Stimulated activated CD4-positive, alpha-beta T cell treated with anti-CD3 and anti-CD28 coated beads, Interleukin-4, amount 100 ng/mL, for 1 hour (primary cell): Measurements from ENCODE around the gene RHD.
"Not testable (repeated sequence)": the region's sequence is repeated elsewhere in the genome, so short reads cannot be mapped to it uniquely, and the experiment has no call there.

Experiments used
- DNase-seq: peaks from one replicate; pipeline ENCODE4 v3.0.0-alpha.2; 2020

Gene RHD

DNA sequence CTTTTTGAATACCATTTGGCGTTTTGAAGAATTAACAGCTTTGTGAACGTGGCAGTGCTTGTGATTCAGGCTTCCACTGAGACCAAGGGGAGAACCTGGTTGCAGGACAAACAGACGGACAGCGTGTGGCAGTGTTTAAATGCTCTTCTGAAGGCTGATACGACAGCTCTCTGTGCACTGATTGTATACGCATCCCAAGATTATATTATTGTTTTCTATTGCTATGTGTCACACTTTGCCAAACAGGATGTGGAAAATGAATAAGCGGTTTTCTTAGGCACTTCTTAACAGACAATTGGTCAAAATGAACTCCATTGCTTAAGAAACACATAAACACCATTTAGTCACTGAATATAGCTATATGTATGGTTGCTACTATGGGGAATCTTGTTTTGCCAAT lies 12.5 kb upstream of the RHD start:
- not testable (repeated sequence) for DNase-seq

DNA sequence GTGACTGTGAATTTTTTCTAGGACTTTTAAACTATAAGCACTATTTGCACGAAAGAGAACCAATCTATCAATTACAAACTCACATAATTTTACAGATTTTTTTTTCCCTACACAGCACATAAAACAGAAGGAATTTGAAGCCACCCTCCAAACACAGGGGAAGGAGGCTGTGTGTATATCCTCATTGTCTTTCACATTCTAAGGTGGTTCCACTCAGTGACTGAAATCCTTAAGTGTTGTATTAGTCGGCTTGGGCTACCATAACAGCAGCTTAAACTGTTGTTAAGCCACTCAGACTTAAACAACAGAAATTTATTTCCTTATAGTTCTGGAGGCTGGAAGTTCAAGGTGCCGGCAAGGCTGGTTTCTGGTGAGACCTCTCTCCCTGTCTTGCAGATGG lies 12.0 kb upstream of the RHD start:
- not testable (repeated sequence) for DNase-seq

DNA sequence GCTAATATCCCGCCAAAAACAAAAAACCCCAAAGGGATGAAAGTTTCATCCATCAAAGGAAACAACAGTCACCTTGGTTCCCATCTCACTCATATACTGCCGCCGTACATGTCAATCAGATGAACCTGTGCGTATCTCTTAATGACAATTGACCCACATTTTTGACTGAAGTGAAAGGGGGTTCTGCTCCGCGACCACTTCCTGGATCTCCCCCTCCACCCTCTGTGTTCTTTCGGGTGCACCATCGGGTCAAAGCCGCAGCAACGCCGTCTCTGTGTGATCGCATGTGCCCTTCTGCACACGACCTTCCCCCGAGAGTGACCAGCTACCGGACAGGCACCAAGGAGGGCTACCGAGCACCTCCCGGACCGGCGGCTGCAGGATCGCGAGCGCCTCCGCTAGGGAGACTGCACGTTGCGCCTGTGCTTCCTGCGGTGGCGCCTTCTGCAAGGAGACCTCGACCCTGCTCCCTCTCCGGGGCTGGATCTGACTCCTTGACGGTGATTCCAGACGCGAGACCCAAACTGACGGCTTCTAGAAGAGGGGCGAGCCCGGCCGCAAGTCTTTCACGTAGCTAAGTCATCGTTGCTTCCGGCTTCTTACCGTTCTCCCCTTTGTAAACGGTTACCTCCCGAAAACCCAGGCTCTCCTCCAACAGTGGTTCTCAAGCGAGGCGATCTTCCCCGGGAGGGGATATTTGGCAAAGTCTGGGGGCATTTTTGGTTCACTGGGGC lies 5.6 kb upstream of the RHD start:
- peak; percentile 13 for DNase-seq

DNA sequence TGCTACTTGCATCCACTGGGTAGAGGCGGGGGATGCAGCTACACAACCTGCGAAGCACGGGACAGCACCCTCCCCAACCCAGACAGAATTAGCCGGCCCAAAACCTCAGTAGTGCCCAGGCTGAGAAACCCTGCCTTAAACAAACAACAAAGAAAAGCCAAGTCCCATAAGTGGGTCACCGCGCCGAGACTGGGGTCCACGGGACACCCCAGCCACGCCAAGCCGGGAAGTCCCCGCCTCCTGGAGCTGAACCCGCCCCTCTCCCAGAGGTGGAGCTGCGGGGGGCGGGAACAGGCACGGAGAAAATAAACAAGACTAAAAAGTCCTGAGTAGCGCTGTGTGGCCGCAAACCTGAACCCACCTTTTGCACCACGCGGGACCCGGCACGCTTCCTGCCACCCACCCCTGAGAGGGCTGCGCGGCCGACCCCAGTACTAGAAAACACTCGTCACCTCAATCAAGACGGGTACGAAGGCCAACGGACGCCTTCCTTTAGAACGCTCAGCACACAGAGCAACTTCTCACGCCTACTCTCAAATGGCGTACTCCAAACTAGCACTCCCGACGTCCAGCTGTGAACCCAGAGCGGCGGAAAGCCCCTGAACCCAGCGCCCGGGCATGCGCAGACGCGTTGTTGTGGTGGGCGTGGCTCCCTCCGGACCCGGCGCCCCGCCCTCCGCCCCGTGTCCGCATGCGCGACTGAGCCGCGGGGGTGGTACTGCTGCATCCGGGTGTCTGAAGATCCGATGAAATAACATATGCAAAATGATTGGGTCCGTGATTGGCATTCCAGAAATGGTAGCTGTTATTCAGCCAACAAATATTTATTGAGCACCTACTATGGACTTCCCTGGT lies 4.8 kb upstream of the RHD start:
- DNase-seq: peak; percentile 92

DNA sequence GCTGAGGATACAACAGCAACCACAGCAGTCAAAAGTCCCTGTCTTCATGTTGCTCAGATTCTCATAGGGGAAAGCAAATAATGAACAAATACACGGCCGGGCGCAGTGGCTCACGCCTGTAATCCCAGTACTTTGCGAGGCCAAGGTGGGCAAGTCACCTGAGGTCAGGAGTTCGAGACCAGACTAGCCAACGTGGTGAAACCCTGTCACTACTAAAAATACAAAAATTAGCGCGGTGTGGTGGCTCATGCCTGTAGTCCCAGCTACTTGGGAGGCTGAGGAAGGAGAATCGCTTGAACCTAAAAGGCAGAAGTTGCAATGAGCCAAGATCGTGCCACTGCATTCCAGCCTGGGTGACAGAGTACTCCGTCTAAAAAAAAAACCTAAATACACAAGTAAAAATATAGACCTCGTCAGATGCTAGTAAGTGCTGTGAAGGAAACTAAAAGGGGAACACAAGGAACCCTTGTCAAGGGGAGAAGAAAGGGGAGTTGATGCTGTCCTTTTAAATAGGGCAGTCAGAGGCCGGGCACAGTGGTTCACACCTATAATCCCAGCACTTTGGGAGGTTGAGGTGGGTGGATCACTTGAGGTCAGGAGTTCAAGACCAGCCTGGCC lies 4.1 kb upstream of the RHD start:
- not testable (repeated sequence) for DNase-seq

DNA sequence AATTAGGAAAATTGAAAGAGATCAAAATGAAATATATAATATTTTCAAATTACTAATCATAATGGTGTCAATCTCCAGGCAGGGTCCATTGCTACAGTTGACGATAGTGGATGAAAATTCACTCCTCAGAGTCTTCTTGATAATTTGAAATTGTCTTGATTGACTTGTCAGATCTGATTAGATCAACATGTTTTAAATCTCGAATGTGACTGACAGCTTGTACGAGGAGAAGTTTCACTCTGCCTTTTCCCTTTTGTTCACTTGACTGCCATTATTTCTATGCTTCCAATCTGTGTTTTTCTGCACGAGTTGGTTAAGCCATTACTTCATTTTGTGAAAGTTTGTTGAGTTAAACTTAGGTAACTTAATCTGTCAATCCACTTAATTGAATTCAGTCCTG lies 3.3 kb downstream of the RHD start:
- not testable (repeated sequence) for DNase-seq

DNA sequence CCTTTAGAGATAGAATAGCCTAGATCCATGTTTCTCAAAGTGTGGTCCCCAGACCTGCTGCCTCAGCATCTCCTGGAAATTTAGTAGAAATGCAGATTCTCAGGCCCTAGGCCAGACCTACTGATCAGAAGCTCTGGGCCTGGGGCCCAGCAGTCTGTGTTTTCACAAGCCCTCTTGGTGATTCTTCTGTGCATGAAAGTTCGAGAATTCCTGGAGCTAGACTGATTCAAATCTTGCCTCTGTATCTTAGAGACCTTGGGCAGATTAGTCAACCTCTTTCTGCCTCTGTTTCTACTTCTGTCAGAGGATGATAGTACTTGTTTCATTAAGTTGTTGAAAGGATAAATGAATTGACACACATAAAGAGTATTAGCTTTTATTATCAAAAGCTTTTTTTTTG lies 5.0 kb downstream of the RHD start:
- DNase-seq: not testable (repeated sequence)

DNA sequence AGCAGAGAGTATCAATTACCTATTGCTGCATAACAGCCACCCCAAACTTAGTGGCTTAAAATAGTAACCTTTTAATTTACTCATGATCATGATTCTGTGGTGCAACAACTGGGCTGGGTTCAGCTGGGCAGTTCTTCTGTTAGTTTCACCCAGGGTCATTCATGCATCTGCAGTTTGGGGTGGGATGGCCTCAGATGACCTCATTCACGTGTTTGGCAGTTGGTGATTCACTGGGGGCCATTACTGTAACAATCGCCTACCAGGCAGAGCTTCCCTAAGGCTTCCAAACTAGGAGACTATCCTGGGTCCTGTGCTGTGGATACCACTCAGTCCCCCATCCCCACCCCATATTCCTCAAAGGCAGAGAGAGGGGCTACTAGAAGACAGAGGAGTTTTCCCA lies 6.0 kb downstream of the RHD start:
- not testable (repeated sequence) for DNase-seq

DNA sequence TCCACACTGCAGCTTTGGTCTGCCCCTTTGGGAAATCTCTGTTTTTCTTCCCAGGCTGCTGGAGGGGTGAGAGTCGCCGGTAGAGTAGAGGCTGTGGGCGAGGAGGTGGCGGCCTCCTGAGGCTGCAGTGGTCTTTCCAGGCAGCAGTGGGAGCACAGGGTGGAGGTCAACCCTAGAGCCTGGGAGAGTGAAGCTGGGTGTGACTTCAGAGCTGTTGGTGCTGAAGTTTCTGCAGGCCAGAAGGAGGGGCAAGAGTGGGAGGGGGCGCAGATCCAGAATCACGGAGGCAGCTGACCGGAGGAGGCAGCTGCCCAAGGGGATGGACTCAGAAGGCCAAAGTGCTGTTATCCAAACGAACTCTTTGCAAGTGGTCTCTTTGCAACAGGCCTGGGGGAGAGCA lies 6.5 kb downstream of the RHD start:
- DNase-seq: not testable (repeated sequence)

DNA sequence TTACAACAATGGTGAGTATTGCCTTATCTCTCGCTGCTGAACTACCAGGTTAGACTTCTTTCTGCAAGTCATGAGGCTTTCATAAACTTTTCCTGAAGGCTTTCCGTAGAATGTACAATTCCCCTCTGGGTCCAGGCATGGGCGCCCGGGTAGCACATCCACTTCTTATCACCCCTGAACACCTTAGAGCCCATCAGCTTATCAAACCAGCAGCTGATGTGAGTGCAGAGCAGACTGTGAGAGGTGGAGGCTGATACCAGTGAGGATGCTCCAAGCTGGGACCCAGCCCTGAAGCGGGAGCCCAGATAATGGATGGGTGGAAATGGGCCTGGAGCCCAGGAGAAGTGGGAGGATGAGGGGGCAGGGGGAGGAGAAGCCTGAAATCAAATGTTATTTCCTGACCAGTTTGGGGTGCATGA lies 7.4 kb downstream of the RHD start:
- not testable (repeated sequence) for DNase-seq

DNA sequence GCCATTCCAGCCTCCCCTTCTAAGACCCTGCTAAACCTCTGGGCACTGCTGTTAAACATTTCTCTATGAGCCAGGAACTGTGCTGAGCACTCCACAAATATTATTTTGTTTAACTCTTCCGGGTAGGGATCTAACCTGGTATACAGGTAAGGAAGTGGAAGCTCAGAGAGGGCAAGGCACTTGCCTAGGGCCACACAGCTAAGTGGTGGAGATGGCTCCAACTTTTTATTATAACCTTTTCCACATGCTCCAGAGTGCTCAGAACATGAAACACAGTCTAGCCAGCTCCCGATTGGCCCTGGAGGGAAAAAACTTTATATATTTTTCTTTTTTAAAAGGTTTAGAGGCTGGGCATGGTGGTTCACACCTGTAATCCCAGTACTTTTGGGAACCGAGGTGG lies 13.6 kb downstream of the RHD start:
- DNase-seq: not testable (repeated sequence)

DNA sequence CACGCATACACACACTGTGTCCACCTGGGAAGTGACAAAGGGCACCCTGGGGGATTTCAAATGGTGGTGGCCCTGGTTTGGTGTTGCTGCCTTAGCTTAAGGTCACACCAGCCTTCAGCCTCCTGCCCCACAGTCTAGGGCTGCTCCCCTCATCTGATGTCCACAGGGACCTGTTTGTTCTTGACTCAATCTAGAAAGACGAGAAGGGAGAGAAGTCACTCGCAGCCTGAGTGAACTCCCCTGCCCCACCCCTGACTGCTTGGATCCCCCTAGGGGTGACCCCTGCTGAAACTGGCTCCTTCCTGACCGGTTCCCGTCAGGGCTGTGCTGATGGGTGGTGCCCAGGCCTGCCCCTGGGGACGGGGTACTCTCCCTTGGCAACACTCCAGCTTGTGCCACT lies 14.9 kb downstream of the RHD start:
- not testable (repeated sequence) for DNase-seq

DNA sequence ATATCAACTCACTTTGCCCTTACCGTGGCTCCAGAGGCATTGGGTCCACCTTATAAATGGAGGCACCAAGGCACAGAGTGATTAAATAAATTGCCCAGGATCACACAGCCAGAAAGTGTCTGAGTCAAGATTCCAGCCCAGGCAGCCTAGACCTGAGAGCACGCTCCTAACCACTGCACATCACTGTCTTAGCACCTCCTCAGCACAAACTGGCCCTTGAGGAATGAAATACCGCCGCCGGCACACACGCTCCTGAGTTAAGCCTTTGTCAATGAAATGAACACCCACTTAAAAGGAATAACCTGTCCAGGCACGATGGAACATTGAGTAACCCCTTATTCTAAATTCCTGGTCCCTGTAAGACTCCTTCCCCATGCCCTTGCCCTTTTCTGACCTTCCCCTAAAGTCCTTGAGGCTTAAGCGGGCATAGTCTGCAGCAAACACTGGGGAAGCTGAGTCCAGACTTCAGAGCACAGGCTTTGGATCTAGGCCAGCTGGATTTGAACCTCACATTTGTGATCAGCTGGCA lies 16.3 kb downstream of the RHD start:
- DNase-seq: not testable (repeated sequence)

DNA sequence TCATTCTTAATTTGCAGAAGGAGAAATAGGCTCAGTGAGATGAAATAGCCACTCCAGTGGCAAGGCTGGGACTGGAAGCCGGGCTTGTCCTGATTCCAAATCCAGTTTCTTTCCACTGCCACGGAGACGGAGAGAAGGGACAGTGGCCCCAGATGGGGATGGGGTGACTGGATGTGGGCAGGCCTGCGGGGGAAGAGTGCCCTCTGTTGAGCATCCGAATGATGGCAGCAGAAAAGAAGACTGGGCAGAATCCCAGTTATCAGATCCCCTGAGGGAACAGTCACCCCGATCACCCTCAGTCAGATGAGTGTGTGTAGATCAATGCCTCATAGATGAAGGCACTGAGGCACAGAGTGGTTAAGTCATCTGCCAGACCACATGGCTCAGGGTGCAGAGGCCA lies 17.7 kb downstream of the RHD start:
- not testable (repeated sequence) for DNase-seq

DNA sequence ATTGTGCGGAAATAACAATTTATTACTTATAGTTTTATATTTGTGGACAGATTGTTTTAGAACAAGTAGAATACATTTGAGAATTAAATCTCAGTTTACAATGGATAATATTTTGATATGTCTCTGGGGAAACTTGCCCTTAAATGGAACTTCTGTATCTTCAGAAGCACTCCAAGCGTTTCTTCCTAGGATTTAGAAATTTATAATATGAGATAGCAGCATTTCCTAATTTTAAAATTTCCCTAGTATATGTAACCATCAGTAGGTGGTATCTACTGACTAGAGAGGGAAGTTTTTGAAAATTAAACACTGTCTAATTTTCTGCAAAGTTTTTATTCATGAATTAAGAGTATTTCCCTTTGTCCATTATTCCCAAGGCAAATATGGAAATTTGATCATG lies 21.1 kb downstream of the RHD start:
- DNase-seq: not testable (repeated sequence)

DNA sequence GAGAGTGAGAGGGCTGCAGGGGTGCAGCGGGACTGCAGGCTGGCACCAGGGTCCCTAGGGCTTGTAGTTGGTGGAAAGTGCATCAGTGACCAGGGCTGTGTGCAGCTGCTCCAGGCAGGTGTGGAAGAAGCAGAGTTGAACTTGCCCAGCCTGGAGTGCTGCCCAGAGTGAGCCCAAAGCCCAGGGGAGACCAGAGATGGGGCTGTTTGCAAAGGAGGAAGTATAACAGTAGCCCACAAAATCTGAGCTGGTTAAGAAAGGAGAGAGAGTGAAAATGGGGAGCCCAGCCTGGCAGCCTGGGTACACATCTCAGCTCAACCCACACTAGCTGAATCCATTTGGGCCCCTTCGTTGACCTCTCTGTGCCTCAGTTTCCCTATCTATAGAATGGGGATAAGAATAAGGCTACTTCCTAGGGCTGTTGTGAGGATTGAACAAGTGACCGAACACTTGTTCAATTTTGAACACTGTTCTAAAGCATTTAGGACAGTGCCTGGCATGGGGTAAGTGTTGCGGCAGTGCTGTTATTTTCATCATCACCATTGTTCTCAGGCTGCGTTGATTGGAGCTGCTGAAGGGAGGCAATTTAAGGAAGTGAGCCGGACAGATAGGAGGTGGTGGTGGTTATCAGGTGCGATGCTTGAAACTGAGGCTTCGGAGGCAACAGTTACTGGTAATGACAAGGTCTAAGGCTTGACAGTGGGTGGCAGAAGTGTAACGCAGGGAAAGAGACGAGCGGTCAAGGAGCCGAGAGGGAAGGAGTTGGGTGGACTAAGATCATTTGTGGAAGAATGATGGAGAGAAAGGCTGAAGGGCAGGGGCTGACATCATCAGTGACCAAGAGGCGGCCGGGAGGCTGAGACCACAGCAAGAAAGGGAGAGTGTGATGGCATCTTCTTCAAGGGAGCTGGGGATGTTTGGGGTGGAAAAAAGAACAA lies 22.8 kb downstream of the RHD start:
- not testable (repeated sequence) for DNase-seq

DNA sequence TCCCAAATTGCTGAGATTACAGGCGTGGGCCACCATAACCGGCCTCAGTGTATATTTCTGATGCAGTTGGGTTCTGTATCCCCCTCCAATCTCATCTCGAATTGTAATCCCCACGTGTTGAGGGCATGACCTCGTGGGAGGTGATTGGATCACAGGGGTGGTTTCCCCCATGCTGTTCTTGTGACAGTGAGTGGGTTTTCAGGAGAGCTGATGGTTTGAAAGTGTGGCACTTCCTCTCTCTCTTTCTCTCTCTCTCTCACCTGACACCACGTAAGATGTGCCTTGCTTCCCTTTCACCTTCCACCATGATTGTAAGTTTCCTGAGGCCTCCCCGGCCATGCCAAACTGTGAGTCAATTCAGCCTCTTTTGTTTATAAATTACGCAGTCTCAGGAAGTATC lies 24.2 kb downstream of the RHD start:
- DNase-seq: not testable (repeated sequence)

DNA sequence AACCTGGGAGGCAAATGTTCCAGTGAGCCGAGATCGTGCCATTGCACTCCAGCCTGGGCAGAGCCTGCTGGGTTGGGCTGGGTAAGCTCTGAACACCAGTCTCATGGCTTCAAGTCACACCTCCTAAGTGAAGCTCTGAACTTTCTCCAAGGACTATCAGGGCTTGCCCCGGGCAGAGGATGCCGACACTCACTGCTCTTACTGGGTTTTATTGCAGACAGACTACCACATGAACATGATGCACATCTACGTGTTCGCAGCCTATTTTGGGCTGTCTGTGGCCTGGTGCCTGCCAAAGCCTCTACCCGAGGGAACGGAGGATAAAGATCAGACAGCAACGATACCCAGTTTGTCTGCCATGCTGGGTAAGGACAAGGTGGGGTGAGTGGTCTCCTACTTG lies 28.4 kb downstream of the RHD start:
- not testable (repeated sequence) for DNase-seq

DNA sequence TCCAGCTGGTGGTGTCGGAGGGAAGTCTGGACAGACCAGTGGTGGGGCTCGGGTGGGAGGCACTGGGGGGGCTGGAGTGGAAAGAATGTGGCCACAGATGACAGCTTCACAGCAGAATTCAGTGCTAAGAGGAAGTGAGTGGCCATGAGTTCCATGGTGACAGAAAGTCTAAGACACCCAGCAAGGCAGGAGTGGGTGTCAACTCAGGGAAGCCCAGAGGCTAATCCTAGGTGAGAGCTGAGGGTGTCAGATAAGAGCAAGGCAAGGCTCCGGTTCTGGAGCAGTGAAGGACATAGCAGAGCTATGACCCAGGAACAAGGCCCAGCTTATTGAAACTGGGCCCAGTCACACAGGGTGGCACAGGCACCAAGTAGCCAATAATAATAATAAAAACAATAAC lies 30.0 kb downstream of the RHD start:
- not testable (repeated sequence) for DNase-seq

DNA sequence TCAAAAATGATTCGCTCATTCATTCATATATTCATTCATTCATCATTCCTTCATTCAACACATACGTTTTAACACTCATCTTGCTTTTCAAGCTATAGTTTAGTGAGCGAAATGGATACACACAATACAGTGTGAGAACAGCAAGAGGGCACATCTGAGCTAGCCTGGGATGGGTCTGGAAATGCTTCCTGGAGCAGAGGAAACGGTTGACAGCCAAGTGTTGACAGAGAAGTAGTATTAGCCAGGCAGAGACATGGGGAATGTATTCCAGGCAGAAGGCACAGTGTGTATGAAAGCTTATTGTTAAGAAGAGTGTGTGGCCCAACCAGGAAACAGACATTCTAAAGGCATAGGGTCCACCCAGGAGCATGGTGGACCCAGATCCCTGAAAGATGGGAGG lies 32.6 kb downstream of the RHD start:
- DNase-seq: not testable (repeated sequence)

DNA sequence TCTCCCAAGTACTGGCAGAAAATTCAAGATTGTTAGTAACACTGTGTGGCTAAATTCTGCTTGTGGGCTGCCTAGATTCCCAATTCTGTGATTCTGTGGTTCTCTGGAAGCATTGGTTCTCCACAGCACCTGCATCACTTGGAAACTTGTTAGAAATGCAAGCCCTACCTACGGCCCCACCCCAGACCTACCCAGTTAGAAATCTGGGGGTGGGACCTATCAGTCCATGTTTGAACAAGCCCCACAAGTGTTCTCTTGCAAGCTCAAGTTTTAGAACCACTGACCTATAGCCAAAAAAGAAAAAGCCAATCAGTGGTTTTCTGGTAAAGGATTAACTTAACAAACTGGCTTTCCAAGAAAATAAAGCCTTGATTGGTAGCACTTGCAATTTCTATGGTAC lies 35.9 kb downstream of the RHD start:
- not testable (repeated sequence) for DNase-seq

DNA sequence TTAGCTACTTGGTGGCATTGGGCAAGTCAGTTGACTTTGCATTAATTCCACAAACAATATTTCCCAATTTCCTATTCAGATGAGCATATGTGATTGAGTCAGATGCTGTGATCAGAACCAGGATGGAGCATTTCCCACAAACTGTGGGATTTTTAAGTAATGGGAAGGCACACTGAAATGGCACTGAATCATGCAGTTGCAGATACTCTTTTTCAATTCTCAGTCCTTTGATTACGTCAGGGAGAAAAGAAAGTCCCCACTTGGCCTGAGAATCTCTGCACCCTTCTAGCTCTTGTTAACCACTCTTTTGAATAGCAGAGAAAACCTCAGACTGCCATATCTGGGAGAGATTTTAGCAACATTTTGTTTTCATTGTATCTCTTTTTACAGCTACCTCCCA lies 36.8 kb downstream of the RHD start:
- DNase-seq: not testable (repeated sequence)
